Keratinocyte (primary cell): Measurements from ENCODE around the gene TGIF1. TPM values are rescaled to one million over a fixed set of nuclear protein-coding genes. Genes with fewer than 3 reads are reported as not detected.
A peak's percentile ranks its signal among the peaks of the same experiment; 100 is the strongest.

Experiments
- DNase-seq: peaks from one replicate; pipeline ENCODE4 v3.0.0-alpha.2; 2011; ENCODE audit warnings: low read depth, missing footprints, low spot score
- FAIRE-seq: peaks from 2 replicates; lab custom pipeline; 2011; peaks lifted over from hg19 to GRCh38; lab: Jason Lieb, UNC
- H2AFZ ChIP-seq: 2 replicates; pipeline ENCODE4 v1.6.0; 2012; ENCODE audit warnings: low read length, control low read depth, inconsistent platforms; ENCODE audit not compliant: control insufficient read depth
- H3K27ac ChIP-seq: 2 replicates; pipeline ENCODE4 v1.5.1; 2011; ENCODE audit warnings: low read length; ENCODE audit not compliant: control insufficient read depth, insufficient read depth
- H3K27me3 ChIP-seq: 3 replicates; pipeline ENCODE4 v1.6.0; 2011; ENCODE audit warnings: low read length; ENCODE audit not compliant: control insufficient read depth, insufficient read depth; ENCODE audit errors: extremely low read depth
- H3K36me3 ChIP-seq, 2 experiments: 2 replicates in 1 of 2; 3 replicates in 1 of 2; pipeline ENCODE4 v1.5.1; 2011; ENCODE audit warnings: low read length in 2 of 2, mild to moderate bottlenecking in 1 of 2; ENCODE audit not compliant: control insufficient read depth in 2 of 2, insufficient read depth in 2 of 2; ENCODE audit errors: extremely low read depth in 1 of 2
- H3K4me1 ChIP-seq: 3 replicates; pipeline ENCODE4 v1.5.1; 2011; ENCODE audit warnings: low read length; ENCODE audit not compliant: control insufficient read depth, insufficient read depth; ENCODE audit errors: extremely low read depth
- H3K4me2 ChIP-seq: 3 replicates; pipeline ENCODE4 v1.6.0; 2011; ENCODE audit warnings: low read depth, low read length; ENCODE audit not compliant: control insufficient read depth, insufficient read depth; ENCODE audit errors: extremely low read depth
- H3K4me3 ChIP-seq, 3 experiments: fragments of 200-600 bp in 1 of 3; sonication (generic) in 1 of 3; 2 replicates in 2 of 3; 3 replicates in 1 of 3; pipeline ENCODE4 v1.5.1; 2011 to 2016; ENCODE audit warnings: low read length in 3 of 3, mild to moderate bottlenecking in 3 of 3, control low read depth in 2 of 3, inconsistent platforms in 1 of 3, low read depth in 1 of 3, mixed read lengths in 1 of 3, mixed run types in 1 of 3, moderate library complexity in 1 of 3; ENCODE audit not compliant: control insufficient read depth in 2 of 3, insufficient read depth in 2 of 3; ENCODE audit errors: extremely low read depth in 1 of 3
- H3K79me2 ChIP-seq: 2 replicates; pipeline ENCODE4 v1.6.0; 2012; ENCODE audit warnings: low read length; ENCODE audit not compliant: control insufficient read depth, insufficient read depth
- H3K9ac ChIP-seq: 3 replicates; pipeline ENCODE4 v1.6.0; 2011; ENCODE audit warnings: low read length; ENCODE audit not compliant: control insufficient read depth, insufficient read depth; ENCODE audit errors: extremely low read depth
- H3K9me1 ChIP-seq: 3 replicates; pipeline ENCODE4 v1.6.0; 2011; ENCODE audit warnings: low read length; ENCODE audit not compliant: control insufficient read depth, insufficient read depth; ENCODE audit errors: extremely low read depth
- H3K9me3 ChIP-seq: 2 replicates; pipeline ENCODE4 v1.5.1; 2012; ENCODE audit warnings: low read depth, low read length; ENCODE audit not compliant: control insufficient read depth
- H4K20me1 ChIP-seq: 3 replicates; pipeline ENCODE4 v1.6.0; 2011; ENCODE audit warnings: low read length; ENCODE audit not compliant: control insufficient read depth, insufficient read depth; ENCODE audit errors: extremely low read depth
- CTCF ChIP-seq, 3 experiments: IDR thresholded peaks in 1 of 3; conservative IDR thresholded peaks in 1 of 3; optimal IDR thresholded peaks in 1 of 3; 2 replicates in 2 of 3; 3 replicates in 1 of 3; pipeline versions ENCODE3 to v1.5.1; 2011; ENCODE audit warnings: low read length in 3 of 3, mild to moderate bottlenecking in 3 of 3, moderate library complexity in 2 of 3, control low read depth in 1 of 3, inconsistent platforms in 1 of 3; ENCODE audit not compliant: insufficient read depth in 2 of 3; ENCODE audit errors: extremely low read depth in 1 of 3
- EZH2 ChIP-seq: IDR thresholded peaks from one replicate; pipeline ENCODE4 v1.6.1; 2012; ENCODE audit warnings: inconsistent platforms, mild to moderate bottlenecking, low read length, moderate library complexity
- dilution Hi-C: fragments of 300-500 bp; cut with MboI; formaldehyde crosslinking; loops from one replicate; pipeline ENCODE4 v1.7.0; 2020; ENCODE audit warnings: low sequenced_read_pairs; ENCODE audit not compliant: extremely low pct_ligation_motif_present
- polyA plus RNA-seq, 5 experiments: library from polyadenylated mRNA; depleted of rRNA in 3 of 5; stranded (reverse) in 3 of 5; stranded (forward) in 1 of 5; unstranded in 1 of 5; fragments of >200 nt; gene quantifications; 1 replicate in 1 of 5; 2 replicates in 3 of 5; 3 replicates in 1 of 5; pipeline versions ENCODE4 v1.2.1 to v1.2.3, GENCODE V29; 2011 to 2012; ENCODE audit warnings: missing spikeins in 2 of 5, low read depth in 1 of 5, low replicate concordance in 1 of 5

TGIF1 gene
- polyA plus RNA-seq, 1 donor (not counting 4 experiments of a cell fraction or from before 2014, with no cell fraction given), result 115 TPM

- no peaks in the 10 kb centered on the region for H3K9me3 ChIP-seq
- H2AFZ ChIP-seq, result no peak overlapping the region
- peak overlapping the region; percentile 100 for H3K27ac ChIP-seq
- H3K9ac ChIP-seq, result peak overlapping the region; percentile 100
- peaks cover 20% of the 10 kb centered on the region for H3K4me1 ChIP-seq
- peak overlapping the region; percentile 100 for H3K4me2 ChIP-seq
- DNase-seq (no peak), FAIRE-seq (no peak)
- peaks cover 3% of the 10 kb centered on the region for H4K20me1 ChIP-seq
- TF ChIP-seq EZH2 (no peak), CTCF (optimal IDR thresholded peaks at IDR 0.05 in 1 of 3, IDR thresholded peaks at IDR 0.05 in 1 of 3, conservative IDR thresholded peaks at IDR 0.05 in 1 of 3; ENCODE audit: extremely low read depth in 1 of 3, insufficient read depth in 2 of 3, low read length in 3 of 3) (no peak)
- peaks cover 0 to 5% of the 10 kb centered on the region in 2 experiments for H3K36me3 ChIP-seq
- no peaks in the 10 kb centered on the region for H3K9me1 ChIP-seq
- dilution Hi-C loops, result no loop called here
- peak overlapping the region; percentile 48 to 92 (median 91) for H3K4me3 ChIP-seq
- H3K27me3 ChIP-seq, result no peaks in the 10 kb centered on the region
- H3K79me2 ChIP-seq, result peaks cover 40% of the 10 kb centered on the region
Measured at GRCh38 chr18:3448838-3449511, 997 bp upstream of the TGIF1 start.

- FAIRE-seq (no peak), DNase-seq (no peak)
- peak overlapping the region; percentile 100 for H3K9ac ChIP-seq
- TF ChIP-seq EZH2, result no peak
- TF ChIP-seq CTCF (optimal IDR thresholded peaks at IDR 0.05 in 1 of 3, IDR thresholded peaks at IDR 0.05 in 1 of 3, conservative IDR thresholded peaks at IDR 0.05 in 1 of 3; ENCODE audit: extremely low read depth in 1 of 3, insufficient read depth in 2 of 3, low read length in 3 of 3), result no peak
- dilution Hi-C loops, result loop anchor here (5.0 kb wide), 1 partner anchor 57 kb away; no protein-coding TSS in a partner anchor
- no peak overlapping the region for H2AFZ ChIP-seq
- peaks cover 0 to 5% of the 10 kb centered on the region in 2 experiments for H3K36me3 ChIP-seq
- H3K27me3 ChIP-seq, result no peaks in the 10 kb centered on the region
- H3K4me2 ChIP-seq, result peak overlapping the region; percentile 64
- H3K79me2 ChIP-seq, result peaks cover 46% of the 10 kb centered on the region
- peaks cover 21% of the 10 kb centered on the region for H3K4me1 ChIP-seq
- peaks cover 6% of the 10 kb centered on the region for H4K20me1 ChIP-seq
- peak overlapping the region; percentile 66 to 95 (median 73) for H3K4me3 ChIP-seq
- no peaks in the 10 kb centered on the region for H3K9me3 ChIP-seq
- peak overlapping the region; percentile 100 for H3K27ac ChIP-seq
- H3K9me1 ChIP-seq, result no peaks in the 10 kb centered on the region
Measured at GRCh38 chr18:3449512-3450011, 410 bp upstream of the TGIF1 start.
